ENCODE results near the gene KLHL2.

Gene KLHL2

DNA sequence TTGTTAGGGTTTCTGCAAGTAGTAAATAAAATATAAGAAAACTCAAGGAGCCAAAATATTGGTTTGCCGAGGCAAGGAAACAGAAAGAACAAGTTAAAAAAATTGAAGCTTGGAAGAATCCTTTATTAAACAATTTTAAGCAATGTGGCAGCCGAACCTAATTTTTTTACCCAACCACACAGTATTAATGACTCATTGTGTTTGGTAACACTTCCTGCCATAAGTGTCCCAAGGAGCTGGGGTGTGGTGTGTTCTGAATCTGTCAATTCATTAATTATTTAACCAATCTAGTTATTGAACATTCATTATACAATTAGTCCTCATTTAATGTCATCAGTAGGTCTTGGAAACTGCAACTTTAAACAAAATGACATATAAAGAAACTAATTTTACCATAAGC lies 152.1 kb downstream of the KLHL2 start:
- Histone ChIP-seq H3K27me3 (ENCODE audit: insufficient read depth, low read depth) (no peaks in the 10 kb centered on the region), H3K27ac (no peak overlapping the region), H2AFZ (ENCODE audit: low read depth) (no peak overlapping the region), H3K79me2 (ENCODE audit: insufficient read depth, low read depth) (no peaks in the 10 kb centered on the region), H4K20me1 (ENCODE audit: insufficient read depth) (no peaks in the 10 kb centered on the region), H3K4me3 (IDR thresholded peaks at IDR 0.05; ENCODE audit: insufficient read depth, low read depth, low read length) (no peak overlapping the region), H3K4me1 (ENCODE audit: low read depth, poor library complexity, severe bottlenecking) (peaks cover 3% of the 10 kb centered on the region), H3K9ac (no peak overlapping the region), H3K36me3 (ENCODE audit: insufficient read depth) (no peaks in the 10 kb centered on the region), H3K4me2 (no peak overlapping the region)
- TF ChIP-seq, protein P1, sequence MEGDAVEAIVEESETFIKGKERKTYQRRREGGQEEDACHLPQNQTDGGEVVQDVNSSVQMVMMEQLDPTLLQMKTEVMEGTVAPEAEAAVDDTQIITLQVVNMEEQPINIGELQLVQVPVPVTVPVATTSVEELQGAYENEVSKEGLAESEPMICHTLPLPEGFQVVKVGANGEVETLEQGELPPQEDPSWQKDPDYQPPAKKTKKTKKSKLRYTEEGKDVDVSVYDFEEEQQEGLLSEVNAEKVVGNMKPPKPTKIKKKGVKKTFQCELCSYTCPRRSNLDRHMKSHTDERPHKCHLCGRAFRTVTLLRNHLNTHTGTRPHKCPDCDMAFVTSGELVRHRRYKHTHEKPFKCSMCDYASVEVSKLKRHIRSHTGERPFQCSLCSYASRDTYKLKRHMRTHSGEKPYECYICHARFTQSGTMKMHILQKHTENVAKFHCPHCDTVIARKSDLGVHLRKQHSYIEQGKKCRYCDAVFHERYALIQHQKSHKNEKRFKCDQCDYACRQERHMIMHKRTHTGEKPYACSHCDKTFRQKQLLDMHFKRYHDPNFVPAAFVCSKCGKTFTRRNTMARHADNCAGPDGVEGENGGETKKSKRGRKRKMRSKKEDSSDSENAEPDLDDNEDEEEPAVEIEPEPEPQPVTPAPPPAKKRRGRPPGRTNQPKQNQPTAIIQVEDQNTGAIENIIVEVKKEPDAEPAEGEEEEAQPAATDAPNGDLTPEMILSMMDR (conservative IDR thresholded peaks at IDR 0.05; ENCODE audit: low read depth, low read length): no peak

DNA sequence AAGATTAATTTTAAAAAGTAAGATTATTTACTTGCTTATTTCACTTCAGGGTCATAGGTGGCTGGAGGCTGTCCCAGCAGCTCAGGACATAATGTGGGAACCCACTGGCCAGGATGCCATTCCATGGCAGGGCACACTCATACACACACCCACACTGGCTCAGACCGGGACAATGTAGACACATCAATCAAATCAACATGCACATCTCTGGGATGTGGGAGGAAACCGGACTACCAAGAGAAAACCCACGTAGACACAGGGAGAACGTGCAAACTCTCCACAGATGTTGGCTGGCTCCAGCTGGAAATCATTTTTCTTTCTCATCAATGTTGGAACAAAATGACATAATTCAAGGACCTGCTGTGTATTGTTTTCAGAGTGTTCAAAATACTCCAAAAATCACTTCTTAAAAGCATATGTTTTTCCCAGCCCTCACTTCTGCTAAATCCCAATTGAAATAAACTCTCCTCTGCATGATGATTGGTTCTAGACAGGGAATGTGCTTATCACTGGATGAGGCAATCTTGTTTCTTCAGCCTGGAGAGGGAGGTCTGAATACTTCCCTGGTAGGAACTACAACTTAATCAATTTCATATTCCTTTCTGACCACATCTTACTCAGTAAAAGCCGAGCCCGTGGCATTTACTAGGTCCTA lies 152.8 kb downstream of the KLHL2 start:
- no peaks in the 10 kb centered on the region for H4K20me1 ChIP-seq (ENCODE audit: insufficient read depth)
- no peak overlapping the region for H3K4me2 ChIP-seq
- H3K79me2 ChIP-seq (ENCODE audit: insufficient read depth, low read depth): no peaks in the 10 kb centered on the region
- TF ChIP-seq, protein P1 (conservative IDR thresholded peaks at IDR 0.05; ENCODE audit: low read depth, low read length): no peak
- H3K9ac ChIP-seq: no peak overlapping the region
- no peaks in the 10 kb centered on the region for H3K27me3 ChIP-seq (ENCODE audit: insufficient read depth, low read depth)
- no peaks in the 10 kb centered on the region for H3K36me3 ChIP-seq (ENCODE audit: insufficient read depth)
- peaks cover 6% of the 10 kb centered on the region for H3K4me1 ChIP-seq (ENCODE audit: low read depth, poor library complexity, severe bottlenecking)
- no peak overlapping the region for H3K4me3 ChIP-seq (IDR thresholded peaks at IDR 0.05; ENCODE audit: insufficient read depth, low read depth, low read length)
- no peak overlapping the region for H2AFZ ChIP-seq (ENCODE audit: low read depth)
- no peak overlapping the region for H3K27ac ChIP-seq

DNA sequence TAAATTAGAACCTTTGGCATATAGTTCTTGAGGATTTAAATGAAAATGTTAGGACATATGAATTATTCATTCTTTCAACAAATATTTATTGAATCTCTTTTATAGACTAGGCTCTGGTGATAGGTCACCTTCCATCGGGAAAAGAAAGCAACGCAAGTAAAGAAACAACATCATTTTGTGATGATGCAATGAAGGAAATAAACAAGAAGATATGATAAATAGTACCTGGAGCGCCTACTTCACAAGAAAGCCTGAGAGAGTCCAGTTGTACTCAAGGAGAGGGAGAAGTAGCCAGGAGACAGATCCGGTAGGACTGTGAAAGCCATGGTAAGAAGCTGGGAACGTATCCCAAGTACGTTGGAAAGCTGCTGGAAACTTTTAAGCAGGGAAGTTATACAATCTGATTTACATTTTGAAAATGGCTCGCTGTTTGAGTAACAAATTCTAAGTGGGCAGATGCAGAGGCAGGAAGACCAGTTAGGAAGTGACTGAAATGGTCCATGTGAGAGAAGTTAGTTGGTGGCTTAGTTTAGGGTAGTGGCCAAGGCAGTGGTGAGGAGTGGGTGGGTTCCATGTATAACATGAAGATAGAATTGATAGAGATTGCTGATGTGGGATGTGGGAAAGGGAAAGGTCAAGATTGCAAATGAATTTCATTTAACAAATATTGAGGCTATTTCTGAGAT lies 153.8 kb downstream of the KLHL2 start:
- H3K4me1 ChIP-seq (ENCODE audit: low read depth, poor library complexity, severe bottlenecking): peaks cover 6% of the 10 kb centered on the region
- H3K4me3 ChIP-seq (IDR thresholded peaks at IDR 0.05; ENCODE audit: insufficient read depth, low read depth, low read length): no peak overlapping the region
- no peaks in the 10 kb centered on the region for H4K20me1 ChIP-seq (ENCODE audit: insufficient read depth)
- no peak overlapping the region for H3K27ac ChIP-seq
- no peak overlapping the region for H3K4me2 ChIP-seq
- no peaks in the 10 kb centered on the region for H3K36me3 ChIP-seq (ENCODE audit: insufficient read depth)
- no peak overlapping the region for H2AFZ ChIP-seq (ENCODE audit: low read depth)
- no peaks in the 10 kb centered on the region for H3K27me3 ChIP-seq (ENCODE audit: insufficient read depth, low read depth)
- TF ChIP-seq, protein P1 (conservative IDR thresholded peaks at IDR 0.05; ENCODE audit: low read depth, low read length): no peak
- H3K79me2 ChIP-seq (ENCODE audit: insufficient read depth, low read depth): no peaks in the 10 kb centered on the region
- H3K9ac ChIP-seq: no peak overlapping the region

DNA sequence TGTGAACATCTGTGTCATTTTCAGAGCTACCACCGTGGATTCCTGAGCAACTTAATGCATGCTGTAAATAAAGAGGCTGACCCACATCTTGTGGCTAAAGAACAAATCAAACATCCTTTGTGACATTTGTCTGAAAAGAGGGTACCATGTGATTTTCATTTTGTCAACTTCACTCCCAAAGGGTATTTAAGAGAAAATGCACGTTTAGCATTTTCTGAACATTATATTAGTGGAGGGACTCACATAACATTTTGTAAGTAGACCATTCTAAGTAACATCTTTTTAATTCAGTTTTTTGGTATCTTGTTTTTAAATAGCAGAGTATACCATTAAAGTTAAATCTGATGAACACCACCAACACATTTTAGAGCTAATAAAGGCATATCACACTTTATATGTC lies 154.4 kb downstream of the KLHL2 start:
- no peak overlapping the region for H2AFZ ChIP-seq (ENCODE audit: low read depth)
- no peak overlapping the region for H3K4me2 ChIP-seq
- no peaks in the 10 kb centered on the region for H3K79me2 ChIP-seq (ENCODE audit: insufficient read depth, low read depth)
- no peak overlapping the region for H3K9ac ChIP-seq
- H4K20me1 ChIP-seq (ENCODE audit: insufficient read depth): no peaks in the 10 kb centered on the region
- no peak overlapping the region for H3K27ac ChIP-seq
- no peaks in the 10 kb centered on the region for H3K27me3 ChIP-seq (ENCODE audit: insufficient read depth, low read depth)
- H3K4me1 ChIP-seq (ENCODE audit: low read depth, poor library complexity, severe bottlenecking): peaks cover 6% of the 10 kb centered on the region
- TF ChIP-seq, protein P1 (conservative IDR thresholded peaks at IDR 0.05; ENCODE audit: low read depth, low read length): no peak
- no peaks in the 10 kb centered on the region for H3K36me3 ChIP-seq (ENCODE audit: insufficient read depth)
- H3K4me3 ChIP-seq (IDR thresholded peaks at IDR 0.05; ENCODE audit: insufficient read depth, low read depth, low read length): no peak overlapping the region
